Subcutaneous adipose tissue (tissue), 4 donors: ENCODE results near the gene KRT81. TPM values are rescaled to one million over a fixed set of nuclear protein-coding genes. Genes with fewer than 3 reads are reported as not detected.

ENCODE experiments used
- total RNA-seq, 4 donors: library from RNA; depleted of rRNA; stranded (reverse); fragments of >200 nt; gene quantifications; one replicate each; pipeline ENCODE4 v1.1.0, GENCODE V29; 2016
- TF ChIP-seq, protein P1 (sequence below): fragments of 450-650 bp; IDR thresholded peaks from one replicate; pipeline ENCODE4 v1.5.1; 2016; ENCODE audit warnings: low read depth, mild to moderate bottlenecking, control low read depth, antibody characterized with exemption, moderate library complexity

Gene KRT81
- total RNA-seq, 4 donors from 2014 or later: not detected

GRCh38 chr12:52258335-52258901 lies 32.9 kb downstream of the KRT81 start:
- TF ChIP-seq, protein P1, sequence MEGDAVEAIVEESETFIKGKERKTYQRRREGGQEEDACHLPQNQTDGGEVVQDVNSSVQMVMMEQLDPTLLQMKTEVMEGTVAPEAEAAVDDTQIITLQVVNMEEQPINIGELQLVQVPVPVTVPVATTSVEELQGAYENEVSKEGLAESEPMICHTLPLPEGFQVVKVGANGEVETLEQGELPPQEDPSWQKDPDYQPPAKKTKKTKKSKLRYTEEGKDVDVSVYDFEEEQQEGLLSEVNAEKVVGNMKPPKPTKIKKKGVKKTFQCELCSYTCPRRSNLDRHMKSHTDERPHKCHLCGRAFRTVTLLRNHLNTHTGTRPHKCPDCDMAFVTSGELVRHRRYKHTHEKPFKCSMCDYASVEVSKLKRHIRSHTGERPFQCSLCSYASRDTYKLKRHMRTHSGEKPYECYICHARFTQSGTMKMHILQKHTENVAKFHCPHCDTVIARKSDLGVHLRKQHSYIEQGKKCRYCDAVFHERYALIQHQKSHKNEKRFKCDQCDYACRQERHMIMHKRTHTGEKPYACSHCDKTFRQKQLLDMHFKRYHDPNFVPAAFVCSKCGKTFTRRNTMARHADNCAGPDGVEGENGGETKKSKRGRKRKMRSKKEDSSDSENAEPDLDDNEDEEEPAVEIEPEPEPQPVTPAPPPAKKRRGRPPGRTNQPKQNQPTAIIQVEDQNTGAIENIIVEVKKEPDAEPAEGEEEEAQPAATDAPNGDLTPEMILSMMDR: no peak

DNA sequence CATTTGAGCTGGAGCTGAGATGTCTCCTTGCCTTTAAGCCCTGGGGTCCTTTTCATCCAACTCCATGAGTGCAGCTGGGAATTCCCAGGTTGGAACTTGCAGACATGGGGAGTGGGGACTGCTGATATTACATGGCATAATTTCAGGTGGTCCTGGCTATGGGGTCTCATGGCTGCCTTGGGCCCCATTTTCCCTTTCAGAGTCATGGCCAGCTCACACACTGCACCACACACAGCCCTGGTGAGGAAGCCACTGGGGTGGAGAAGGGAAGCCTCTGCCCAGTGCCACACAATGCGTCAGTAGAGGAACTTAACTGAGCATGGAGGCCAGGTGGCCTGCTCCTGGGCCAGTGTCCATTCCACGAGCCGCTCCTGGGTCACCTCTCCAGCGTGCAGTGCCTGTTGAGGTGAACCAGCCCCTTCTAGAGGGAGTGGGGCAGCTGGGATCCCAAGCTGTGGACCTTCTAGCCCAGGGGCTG lies 34.2 kb downstream of the KRT81 start:
- TF ChIP-seq, protein P1: no peak

GRCh38 chr12:52256584-52256935 lies 34.8 kb downstream of the KRT81 start:
- TF ChIP-seq, protein P1: no peak

- TF ChIP-seq, protein P1: no peak
Measured at GRCh38 chr12:52255926-52256583, 35.3 kb downstream of the KRT81 start.

GRCh38 chr12:52254965-52255751 lies 36.2 kb downstream of the KRT81 start:
- TF ChIP-seq, protein P1: no peak

- TF ChIP-seq, protein P1: no peak
Measured at GRCh38 chr12:52254180-52254964, 37.0 kb downstream of the KRT81 start.
